ENCODE data around the gene FANCD2OS.
"Not testable (repeated sequence)": the region's sequence is repeated elsewhere in the genome, so short reads cannot be mapped to it uniquely, and the experiment has no call there.

The FANCD2OS gene

GRCh38 chr3:10091387-10091786, 16.7 kb downstream of the FANCD2OS start:
- DNase-seq, result not testable (repeated sequence)

- DNase-seq, result not testable (repeated sequence)
These were observed 17.3 kb downstream of the FANCD2OS start for GRCh38 chr3:10090774-10091173.

DNA sequence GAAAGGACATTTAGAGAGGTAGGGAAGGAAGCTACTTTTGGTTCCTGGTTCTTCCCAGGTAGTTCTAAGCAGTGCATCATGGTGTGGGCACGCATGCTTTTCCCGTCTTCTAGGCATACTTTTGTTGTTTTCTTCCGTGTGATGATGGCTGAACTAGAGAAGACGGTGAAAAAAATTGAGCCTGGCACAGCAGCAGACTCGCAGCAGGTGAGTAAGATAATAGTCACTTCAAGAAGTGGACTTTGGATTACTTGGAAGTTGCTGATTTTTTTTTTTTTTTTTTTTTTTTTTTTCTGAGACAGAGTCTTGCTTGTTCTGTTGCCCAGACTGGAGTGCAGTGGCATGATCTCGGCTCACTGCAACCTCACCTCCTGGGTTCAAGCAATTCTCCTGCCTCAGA, 17.9 kb downstream of the FANCD2OS start:
- DNase-seq, result no peak

GRCh38 chr3:10088256-10088655, 19.8 kb downstream of the FANCD2OS start:
- DNase-seq, result no peak

DNA sequence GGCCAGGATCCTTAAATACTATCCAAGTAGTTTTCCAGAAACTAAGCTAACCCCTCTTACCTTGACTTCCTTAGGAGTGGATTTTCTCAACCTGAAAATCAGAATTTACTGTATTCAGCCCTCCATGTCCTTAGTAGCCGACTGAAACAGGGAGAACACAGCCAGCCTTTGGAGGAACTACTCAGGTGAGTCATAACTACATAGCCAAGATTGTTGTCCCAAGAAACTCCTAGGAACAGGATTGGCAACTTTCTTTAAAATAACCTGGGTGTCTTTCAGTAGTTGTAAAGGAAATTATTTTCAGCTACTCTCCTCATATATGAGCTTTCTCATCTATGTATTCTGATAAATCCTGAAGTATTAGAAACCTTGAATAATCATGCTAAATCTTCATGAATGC, 22.3 kb downstream of the FANCD2OS start:
- DNase-seq, result no peak

GRCh38 chr3:10081871-10082270, 26.2 kb downstream of the FANCD2OS start:
- no peak for DNase-seq

DNA sequence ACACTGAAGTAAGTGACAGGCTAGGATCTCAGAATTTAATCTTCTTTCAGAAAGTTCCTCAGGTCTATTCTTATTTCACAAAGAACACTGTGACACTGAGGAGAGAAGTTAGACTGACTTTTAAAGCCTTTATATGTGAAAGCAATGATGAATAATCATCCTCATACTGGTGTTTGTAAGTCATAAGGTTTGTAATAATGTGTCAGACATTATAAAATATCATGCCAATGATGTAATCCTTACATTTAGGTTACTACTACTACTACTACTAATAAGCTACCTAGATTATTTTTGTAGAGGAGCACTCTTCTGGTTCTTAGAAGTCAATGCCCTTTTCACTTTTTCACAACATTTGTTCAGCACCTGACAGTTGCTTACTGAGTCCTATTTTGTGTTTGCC, 33.4 kb downstream of the FANCD2OS start:
- no peak for DNase-seq

DNA sequence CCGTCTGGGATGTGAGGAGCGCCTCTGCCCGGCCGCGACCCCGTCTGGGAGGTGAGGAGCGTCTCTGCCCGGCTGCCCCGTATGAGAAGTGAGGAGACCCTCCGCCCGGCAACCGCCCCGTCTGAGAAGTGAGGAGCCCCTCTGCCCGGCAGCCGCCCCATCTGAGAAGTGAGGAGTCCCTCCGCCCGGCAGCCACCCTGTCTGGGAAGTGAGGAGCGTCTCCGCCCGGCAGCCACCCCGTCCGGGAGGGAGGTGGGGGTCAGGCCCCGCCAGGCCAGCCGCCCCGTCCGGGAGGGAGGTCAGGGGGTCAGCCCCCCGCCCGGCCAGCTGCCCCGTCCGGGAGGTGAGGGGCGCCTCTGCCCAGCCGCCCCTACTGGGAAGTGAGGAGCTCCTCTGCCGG, 38.0 kb downstream of the FANCD2OS start:
- DNase-seq, result not testable (repeated sequence)

DNA sequence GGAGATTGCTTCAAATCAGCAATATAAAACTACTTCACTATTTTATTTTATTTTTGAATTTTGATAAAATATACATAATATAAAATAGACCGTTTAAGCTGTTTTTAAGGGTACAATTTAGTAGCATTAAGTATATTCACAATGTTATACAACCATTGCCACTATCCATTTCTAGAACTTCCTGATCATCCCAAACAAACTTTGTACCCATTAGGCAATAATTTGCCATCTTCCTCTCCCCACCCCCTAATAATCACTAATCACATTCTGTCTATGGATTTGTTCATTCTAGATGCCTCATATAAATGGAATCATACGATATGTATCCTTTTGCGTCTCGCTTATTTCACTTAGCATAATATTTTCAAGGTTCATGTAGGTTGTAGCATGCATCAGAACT, 53.0 kb downstream of the FANCD2OS start:
- DNase-seq, result no peak

Measured in cerebellar nuclear complex (tissue), 1 donor.